Measurements from ENCODE around the gene THRSP.
"Not testable (repeated sequence)": the region's sequence is repeated elsewhere in the genome, so short reads cannot be mapped to it uniquely, and the experiment has no call there.

The THRSP gene

GRCh38 chr11:78063440-78064181, at the start of gene THRSP:
Gene THRSP, plus strand, starts transcription at chr11:78063861. Its CDS starts 21 bp downstream, at chr11:78063882.
- Histone ChIP-seq H3K4me3 (no peak within 1 kb of the TSS), H3K27ac (no peak within 1 kb of the TSS)
- TF ChIP-seq, protein P1, sequence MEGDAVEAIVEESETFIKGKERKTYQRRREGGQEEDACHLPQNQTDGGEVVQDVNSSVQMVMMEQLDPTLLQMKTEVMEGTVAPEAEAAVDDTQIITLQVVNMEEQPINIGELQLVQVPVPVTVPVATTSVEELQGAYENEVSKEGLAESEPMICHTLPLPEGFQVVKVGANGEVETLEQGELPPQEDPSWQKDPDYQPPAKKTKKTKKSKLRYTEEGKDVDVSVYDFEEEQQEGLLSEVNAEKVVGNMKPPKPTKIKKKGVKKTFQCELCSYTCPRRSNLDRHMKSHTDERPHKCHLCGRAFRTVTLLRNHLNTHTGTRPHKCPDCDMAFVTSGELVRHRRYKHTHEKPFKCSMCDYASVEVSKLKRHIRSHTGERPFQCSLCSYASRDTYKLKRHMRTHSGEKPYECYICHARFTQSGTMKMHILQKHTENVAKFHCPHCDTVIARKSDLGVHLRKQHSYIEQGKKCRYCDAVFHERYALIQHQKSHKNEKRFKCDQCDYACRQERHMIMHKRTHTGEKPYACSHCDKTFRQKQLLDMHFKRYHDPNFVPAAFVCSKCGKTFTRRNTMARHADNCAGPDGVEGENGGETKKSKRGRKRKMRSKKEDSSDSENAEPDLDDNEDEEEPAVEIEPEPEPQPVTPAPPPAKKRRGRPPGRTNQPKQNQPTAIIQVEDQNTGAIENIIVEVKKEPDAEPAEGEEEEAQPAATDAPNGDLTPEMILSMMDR (IDR thresholded peaks at IDR 0.05): no peak
- no peak for DNase-seq (ENCODE audit: low spot score)

- not testable (repeated sequence) for H3K4me3 ChIP-seq; H3K27ac ChIP-seq; DNase-seq (ENCODE audit: low spot score)
These were observed 48.6 kb upstream of the THRSP start for GRCh38 chr11:78014937-78015520.

DNA sequence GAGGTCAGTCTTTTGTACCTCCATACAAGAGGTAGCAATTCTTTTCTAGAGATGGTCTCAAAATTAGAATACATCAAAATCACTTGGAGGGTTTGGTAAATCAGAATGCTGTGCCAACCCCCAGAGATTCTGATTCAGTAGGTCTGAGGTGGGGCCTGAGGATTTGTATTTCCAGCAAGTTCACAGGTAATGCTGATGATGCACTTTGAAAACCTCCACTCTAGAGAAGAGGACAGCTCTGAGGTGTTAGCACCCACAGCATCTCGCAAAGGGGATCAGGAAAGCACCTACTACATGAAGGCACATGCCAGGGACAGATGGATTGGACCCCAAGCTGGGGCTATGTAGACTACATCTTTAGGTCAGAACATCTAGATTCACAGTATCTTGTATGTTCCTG, 47.8 kb upstream of the THRSP start:
- no peak overlapping the region for H3K27ac ChIP-seq
- DNase-seq (ENCODE audit: low spot score): no peak
- no peak overlapping the region for H3K4me3 ChIP-seq
- TF ChIP-seq, protein P1 (IDR thresholded peaks at IDR 0.05): no peak

DNA sequence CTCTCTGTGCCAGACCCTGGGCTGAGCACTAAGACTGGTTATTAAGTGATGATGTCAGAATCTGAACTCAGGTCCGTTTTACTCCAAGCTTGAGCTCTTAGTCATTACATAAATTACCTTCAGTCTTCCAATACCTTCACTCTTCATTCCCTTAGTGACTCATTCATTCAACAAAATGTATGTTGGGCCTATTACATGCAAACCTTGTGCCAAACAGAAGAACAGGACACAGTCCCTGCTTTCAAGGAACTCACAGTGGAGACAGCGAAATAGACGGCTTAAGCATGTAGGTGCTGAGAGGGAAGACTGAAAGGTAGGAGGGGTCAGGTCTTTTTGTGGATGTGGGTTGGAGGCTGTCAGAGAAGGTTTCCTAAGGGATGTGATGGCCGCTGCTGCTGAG, 43.9 kb upstream of the THRSP start:
- no peak for DNase-seq (ENCODE audit: low spot score)
- TF ChIP-seq, protein P1 (IDR thresholded peaks at IDR 0.05): no peak
- no peak overlapping the region for H3K4me3 ChIP-seq
- no peak overlapping the region for H3K27ac ChIP-seq

DNA sequence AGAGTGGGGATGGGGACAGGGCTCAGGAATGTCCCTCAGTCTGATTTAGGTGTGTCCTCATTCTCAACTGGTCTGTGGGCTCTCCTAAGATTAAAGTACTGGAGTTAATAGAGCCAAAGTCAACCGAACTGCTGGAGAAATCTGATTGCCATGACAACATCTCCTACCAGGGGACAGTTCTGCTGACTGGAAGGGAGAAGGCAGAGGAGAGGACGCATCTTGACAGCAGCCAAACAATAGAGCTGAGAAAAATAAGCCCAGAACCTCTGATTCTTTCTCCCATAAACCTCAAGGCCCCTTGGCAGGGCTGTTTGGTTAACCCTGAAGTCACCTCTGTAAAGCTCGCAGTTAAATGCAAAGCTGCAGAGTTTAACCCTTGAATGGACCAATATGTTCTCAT, 43.4 kb upstream of the THRSP start:
- no peak for DNase-seq (ENCODE audit: low spot score)
- TF ChIP-seq, protein P1 (IDR thresholded peaks at IDR 0.05): no peak
- Histone ChIP-seq H3K4me3 (no peak overlapping the region), H3K27ac (no peak overlapping the region)

DNA sequence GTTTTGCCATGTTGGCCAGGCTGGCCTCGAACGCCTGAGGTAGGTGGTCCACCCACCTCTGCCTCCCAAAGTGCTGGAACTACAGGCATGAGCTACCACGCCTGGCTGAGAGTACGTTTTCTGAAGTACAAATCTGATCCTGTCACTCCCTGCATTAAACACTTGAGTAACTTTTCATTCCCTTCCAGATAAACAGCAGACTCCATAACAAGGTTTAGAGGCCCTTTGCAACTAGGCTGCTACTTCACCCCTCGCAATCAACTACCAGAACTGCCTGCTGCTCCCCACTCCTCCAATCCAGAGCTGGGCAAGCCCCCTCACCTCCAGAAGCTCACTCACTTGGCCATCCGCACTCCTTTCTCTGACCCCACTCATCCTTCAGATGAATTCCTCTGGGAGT, 42.0 kb upstream of the THRSP start:
- no peak for DNase-seq (ENCODE audit: low spot score)
- H3K4me3 ChIP-seq: no peak overlapping the region
- TF ChIP-seq, protein P1 (IDR thresholded peaks at IDR 0.05): no peak
- no peak overlapping the region for H3K27ac ChIP-seq

DNA sequence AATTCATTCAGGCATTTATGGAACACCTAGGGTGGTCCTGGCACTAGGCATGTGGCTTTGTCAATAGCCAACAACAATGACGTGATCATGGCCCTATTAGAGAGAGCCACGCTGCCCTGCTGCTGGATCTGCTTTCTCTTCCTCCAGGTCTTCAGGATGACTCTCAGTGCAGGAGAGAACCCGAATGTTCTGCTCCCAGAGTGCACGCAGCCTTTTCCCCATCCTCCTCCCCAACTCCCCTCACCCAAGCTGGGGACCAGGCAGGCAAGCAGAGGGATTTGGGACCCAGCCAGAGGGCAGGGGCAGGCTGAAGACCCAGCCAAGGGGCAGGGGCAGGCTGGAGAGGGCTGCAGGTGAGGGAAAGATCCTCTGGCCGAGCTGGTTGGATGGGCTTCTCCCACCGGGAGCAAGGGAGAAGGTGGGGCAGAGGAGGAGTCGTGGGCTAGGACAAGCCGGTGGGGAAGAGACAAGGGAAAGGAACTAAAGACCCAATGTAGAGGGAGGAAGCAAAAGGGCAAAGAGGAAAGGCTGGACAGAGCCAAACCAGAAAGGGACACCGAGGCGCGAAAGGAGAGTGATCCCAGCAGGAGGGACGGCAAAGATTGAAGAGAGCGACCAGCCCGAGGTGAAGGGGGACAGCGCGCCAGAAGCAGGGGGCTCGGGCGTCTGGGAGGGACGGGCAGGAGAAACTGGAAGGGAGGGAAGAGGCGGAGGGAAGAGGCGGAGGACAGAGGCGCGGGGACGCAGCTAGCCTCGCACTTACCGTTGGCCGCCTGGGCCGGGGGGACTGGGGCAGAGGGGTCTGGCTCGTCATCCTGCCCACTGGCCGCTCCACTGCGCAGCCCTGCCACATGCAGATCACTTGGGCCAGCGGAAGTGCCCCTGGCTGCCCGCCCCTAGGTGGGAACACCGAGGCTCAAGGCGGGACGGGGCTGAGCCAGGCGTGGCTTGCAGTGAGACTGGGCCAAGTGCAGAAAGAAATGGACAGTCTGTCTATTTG, 41.0 kb upstream of the THRSP start, which contains the start of gene KCTD14:
Gene KCTD14 (minus strand): TSS at position 880 of the 1,000 bp plus-strand sequence. CDS start 27 bp downstream, at position 853.
- TF ChIP-seq, protein P1 (IDR thresholded peaks at IDR 0.05): no peak
- Histone ChIP-seq H3K4me3 (peak within 1 kb of the TSS; percentile 74), H3K27ac (peak within 1 kb of the TSS in 1 of 2 donors; percentile 35)
- no peak for DNase-seq (ENCODE audit: low spot score)
